NCI-H446 (cell line): ENCODE data around the gene MRM3.
"Not testable (repeated sequence)": the region's sequence is repeated elsewhere in the genome, so short reads cannot be mapped to it uniquely, and the experiment has no call there.

ENCODE experiments used
- DNase-seq, 2 experiments: peaks; one replicate each; lab custom pipeline; 2025; lab: John Stamatoyannopoulos, UW

The MRM3 gene

DNA sequence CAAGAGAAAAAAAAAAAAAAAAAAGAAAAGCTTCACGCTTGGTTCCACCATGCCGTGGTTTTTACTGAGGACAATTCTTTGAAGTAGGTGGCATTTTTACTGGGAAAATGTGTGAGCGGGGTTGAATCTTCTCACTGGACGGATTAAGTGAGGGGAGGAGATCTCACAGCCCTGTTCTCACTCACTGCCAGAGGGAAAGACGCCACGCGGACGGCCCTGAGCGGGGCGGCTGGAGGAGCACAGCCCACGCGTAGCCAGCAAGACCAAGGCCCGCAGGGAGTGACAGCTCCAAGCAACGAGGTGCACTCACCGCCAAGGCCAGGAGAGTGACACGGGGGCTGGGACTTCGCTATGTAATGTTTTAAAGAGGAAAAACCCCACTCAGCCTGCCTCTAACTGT, 43.1 kb downstream of the MRM3 start:
- DNase-seq: no peak

DNA sequence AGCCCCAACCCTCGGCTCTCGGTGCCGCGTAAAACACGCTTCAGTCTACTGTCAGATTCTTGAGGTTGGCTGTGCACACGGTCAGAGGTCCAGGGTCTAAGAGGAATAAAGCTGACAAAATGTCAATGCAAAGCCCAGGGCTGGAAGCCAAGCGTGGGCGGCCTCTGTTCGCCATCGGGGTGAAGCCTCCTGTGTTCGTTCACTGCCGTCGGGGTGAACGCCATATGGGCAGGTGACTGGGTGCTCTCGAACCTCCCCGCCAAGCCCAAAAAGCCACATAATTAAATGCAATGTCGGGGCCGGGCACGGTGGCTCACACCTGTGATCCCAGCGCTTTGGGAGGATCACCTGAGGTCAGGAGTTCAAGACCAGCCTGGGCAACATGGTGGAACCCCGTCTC, 44.6 kb downstream of the MRM3 start:
- DNase-seq: no peak

DNA sequence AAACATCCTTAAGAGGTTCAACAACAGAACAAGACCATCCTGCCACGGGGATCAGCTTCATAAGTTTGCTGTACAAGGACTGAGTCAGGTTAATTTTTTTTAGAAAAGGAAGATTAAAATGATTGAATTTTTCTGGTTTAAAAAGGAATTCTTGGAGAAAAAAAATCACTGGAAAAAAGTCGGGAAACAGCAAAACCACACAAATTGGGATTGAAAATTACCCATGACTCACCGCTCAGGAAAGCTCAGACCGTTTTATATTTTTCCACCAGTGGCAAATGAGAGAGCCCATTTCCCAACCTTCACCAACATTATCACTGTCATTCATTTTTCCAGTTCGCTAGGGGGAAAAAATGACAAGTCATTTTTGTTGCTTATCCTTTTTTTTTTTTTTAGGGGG, 46.6 kb downstream of the MRM3 start:
- DNase-seq: no peak

DNA sequence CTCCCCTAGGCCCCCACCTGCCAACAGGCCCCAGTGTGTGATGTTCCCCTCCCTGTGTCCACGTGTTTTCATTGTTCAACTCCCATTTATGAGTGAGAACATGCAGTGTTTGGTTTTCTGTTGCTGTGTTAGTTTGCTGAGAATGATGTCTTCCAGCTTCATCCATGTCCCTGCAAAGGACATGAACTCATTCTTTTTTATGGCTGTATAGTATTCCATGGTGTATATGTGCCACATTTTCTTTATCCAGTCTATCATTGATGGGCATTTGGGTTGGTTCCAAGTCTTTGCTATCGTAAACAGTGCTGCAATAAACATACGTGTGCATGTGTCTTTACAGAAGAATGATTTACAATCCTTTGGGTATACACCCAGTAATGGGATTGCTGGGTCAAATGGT, 47.5 kb downstream of the MRM3 start:
- DNase-seq: not testable (repeated sequence)

DNA sequence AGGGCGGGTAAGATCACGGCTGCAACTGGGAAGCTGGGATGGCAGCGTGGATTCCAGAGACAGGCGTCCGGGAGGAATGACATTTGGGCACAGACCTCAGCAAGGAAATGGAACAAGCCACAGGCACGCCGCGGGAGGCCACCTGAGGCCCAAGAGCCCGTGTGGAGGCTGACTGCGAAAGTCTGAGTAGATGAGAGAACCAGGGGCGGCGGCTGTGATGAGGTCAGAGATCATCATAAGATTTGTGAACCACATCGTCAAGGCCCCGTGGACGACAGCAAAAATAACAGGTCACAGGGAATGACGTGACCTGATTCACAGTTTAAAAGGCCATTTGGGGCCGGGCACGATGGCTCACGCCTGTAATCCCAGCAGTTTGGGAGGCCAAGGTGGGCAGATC, 48.2 kb downstream of the MRM3 start:
- no peak for DNase-seq

DNA sequence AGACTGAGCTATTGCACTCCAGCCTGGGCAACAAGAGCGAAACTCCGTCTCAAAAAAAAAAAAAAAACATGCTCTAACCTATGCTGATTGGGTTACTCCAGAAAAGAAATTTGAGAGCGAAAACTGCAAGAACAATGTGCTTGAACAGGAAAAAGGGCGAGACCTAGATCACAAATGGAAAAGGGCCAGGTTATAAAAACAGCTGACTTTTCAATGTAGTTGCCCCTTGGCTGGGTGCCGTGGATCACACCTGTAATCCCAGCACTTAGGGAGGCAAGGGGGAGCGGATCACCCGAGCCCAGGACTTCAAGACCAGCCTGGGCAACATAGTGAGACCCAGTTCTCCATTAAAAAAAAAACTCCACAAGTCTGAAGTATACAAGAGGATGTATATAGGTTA, 48.8 kb downstream of the MRM3 start:
- no peak for DNase-seq

DNA sequence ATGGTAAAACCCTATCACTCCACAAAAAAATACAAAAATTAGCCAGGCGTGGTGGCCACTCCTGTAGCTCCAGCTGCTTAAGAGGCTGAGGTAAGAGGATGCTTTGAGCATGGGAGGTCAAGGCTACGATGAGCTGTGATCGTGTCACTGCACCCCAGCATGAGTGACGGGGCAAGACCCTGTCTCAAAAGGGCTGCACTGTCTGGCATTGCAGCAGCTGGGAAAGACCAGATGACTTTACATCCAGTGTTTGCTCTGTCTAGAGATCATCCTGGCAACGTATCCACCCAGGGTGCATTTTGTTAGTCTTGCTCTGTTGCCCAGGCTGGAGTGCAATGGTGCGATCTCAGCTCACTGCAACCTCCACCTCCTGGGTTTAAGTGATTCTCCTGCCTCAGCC, 52.0 kb downstream of the MRM3 start:
- DNase-seq: no peak

DNA sequence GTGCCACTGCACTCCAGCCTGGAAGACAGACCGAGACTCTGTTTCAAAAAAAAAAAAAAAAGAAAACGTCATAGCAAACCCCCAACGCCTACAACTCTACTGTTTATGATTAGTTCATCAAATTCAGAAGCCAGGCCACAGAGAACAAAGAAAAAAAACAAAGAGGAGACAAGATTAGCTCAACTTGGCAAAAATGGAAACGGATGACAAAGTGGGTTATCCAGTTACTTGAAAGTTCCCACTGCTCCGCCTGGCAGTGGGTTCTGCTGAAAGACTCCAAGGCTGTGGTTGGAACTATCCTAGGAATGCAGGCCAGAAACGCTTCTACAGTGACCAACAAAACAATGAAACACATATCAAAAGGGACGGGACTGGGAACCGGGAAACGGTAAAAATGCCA, 53.1 kb downstream of the MRM3 start:
- no peak for DNase-seq

DNA sequence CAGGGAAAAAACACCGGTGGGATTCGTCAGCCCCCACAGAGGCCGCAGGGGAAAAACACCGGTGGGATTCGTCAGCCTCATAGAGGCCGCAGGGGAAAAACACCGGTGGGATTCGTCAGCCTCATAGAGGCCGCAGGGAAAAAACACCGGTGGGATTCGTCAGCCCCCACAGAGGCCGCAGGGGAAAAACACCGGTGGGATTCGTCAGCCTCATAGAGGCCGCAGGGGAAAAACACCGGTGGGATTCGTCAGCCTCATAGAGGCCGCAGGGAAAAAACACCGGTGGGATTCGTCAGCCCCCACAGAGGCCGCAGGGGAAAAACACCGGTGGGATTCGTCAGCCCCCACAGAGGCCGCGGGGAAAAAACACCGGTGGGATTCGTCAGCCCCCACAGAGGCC, 53.6 kb downstream of the MRM3 start:
- not testable (repeated sequence) for DNase-seq

DNA sequence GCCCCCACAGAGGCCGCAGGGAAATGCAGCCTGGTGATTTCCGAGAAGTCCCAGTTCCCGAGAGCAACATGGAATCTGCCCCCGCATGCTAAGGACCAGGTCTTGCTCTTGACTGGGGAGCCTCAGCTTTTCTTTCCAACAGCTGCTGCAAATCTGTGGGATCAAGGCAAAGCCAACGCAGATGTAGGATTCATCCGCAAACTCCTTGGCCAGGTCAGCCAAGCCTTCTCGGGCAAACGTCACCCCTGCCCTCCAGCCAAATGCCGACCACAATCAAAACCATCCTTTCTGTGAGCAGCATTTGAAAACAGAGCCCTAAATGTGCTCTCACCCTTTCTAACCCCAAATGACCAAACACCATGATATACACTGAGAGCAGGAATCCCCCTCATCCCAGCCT, 54.0 kb downstream of the MRM3 start:
- no peak for DNase-seq

DNA sequence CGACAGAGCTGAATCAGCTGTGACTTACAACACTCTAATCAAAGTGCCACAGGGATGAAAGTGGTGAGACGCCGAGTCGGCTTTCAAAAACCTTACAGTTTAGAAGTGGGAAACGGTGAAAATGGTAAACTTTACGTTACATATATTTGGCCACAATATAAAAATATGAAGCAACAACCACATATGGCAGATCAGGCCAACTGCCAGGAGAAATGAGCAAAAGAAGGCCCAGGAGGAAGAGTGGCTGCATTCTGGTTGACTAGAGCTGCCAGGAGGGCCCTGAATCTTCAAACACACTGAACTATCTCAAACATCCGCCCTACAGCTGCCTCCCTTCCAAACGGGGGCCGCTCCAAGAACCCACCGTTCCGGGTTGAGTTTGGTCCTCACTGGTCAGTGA, 56.3 kb downstream of the MRM3 start:
- DNase-seq: no peak

DNA sequence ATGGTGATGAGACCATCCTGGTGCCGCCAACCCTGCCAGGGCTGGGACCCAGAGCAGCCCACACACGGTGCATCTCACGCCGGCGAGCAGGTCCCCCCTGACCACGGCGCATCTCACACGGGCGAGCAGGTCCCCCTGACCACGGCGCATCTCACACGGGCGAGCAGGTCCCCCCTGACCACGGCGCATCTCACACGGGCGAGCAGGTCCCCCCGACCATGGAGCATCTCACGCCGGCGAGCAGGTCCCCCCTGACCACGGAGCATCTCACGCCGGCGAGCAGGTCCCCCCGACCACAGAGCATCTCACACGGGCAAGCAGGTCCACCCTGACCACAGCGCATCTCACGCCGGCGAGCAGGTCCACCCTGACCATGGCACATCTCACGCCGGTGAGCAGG, 59.2 kb downstream of the MRM3 start:
- DNase-seq: no peak
